Testis (tissue), 3 donors: ENCODE results near the gene PCDHGA1. TPM values are rescaled to one million over a fixed set of nuclear protein-coding genes. Genes with fewer than 3 reads are reported as not detected.

ENCODE experiments used
- DNase-seq: peaks from one replicate; pipeline ENCODE4 v3.0.0-alpha.2; 2019
- H3K27ac ChIP-seq, 2 donors: fragments of 200-600 bp; sonication (generic); one replicate each; pipeline ENCODE4 v1.5.1; 2019
- H3K27me3 ChIP-seq: fragments of 200-600 bp; sonication (generic); one replicate; pipeline ENCODE4 v1.5.1; 2019
- H3K36me3 ChIP-seq: fragments of 200-600 bp; sonication (generic); one replicate; pipeline ENCODE4 v1.5.1; 2017; ENCODE audit warnings: low read depth; ENCODE audit errors: missing control alignments
- H3K4me1 ChIP-seq: fragments of 200-600 bp; sonication (generic); one replicate; pipeline ENCODE4 v1.5.1; 2019
- H3K4me3 ChIP-seq, 2 donors: fragments of 200-600 bp; sonication (generic); one replicate each; pipeline ENCODE4 v1.5.1; 2017 to 2019
- H3K9me3 ChIP-seq: fragments of 200-600 bp; sonication (generic); one replicate; pipeline ENCODE4 v1.5.1; 2017
- CTCF ChIP-seq, 3 experiments: fragments of 450-650 bp in 2 of 3; fragments of 200-600 bp in 1 of 3; sonication (generic) in 1 of 3; IDR thresholded peaks; one replicate each; pipeline ENCODE4 v1.5.1; 2016 to 2019; ENCODE audit warnings: antibody characterized with exemption in 3 of 3, mild to moderate bottlenecking in 2 of 3, moderate library complexity in 1 of 3
- POLR2A ChIP-seq: fragments of 450-650 bp; IDR thresholded peaks from one replicate; pipeline ENCODE4 v1.6.1; 2017; ENCODE audit warnings: antibody characterized with exemption, mild to moderate bottlenecking, moderate library complexity
- WGBS, 2 donors: methylation state at CpG; one replicate each; pipeline ENCODE4 v1.1.5; 2018; 5-methylcytosine and 5-hydroxymethylcytosine counted together
- intact Hi-C: fragments of 100-400 bp; cut with DNase I; formaldehyde crosslinking; loops from one replicate; pipeline ENCODE4 v1.15.1; 2023; ENCODE audit warnings: low total_unique reads
- polyA plus RNA-seq: library from polyadenylated mRNA; stranded (reverse); fragments of 350-450 nt; fragmentation: Illumina TruSeq; extraction: RNeasy Lipid Tissue Mini Kit (QIAGEN cat#74804); gene quantifications from one replicate; pipeline ENCODE4 v1.2.3, GENCODE V29; 2014; ENCODE audit warnings: low read depth, low replicate concordance; ENCODE audit not compliant: insufficient read depth
- total RNA-seq, 2 donors: library from RNA; depleted of rRNA; stranded (reverse); fragments of >200 nt; gene quantifications; one replicate each; pipeline ENCODE4 v1.2.3, GENCODE V29; 2016

PCDHGA1 gene
- total and polyA plus RNA-seq, 3 donors from 2014 or later, result 1.6 to 13.1 (median 8.7) TPM

GRCh38 chr5:141529002-141529401 is 198.7 kb downstream of the PCDHGA1 start:
- Histone ChIP-seq H3K4me3 (no peak overlapping the region), H3K36me3 (no peaks in the 10 kb centered on the region), H3K27ac (peak overlapping the region; percentile 74 to 84), H3K4me1 (peaks cover 36% of the 10 kb centered on the region), H3K27me3 (no peaks in the 10 kb centered on the region), H3K9me3 (no peaks in the 10 kb centered on the region)
- no peak for DNase-seq
- no peak for TF ChIP-seq POLR2A
- no peak for TF ChIP-seq CTCF (IDR thresholded peaks at IDR 0.05)
- intact Hi-C loops, result loop anchor here (10.0 kb wide), 1 partner anchor 104 kb away; the partner anchor contains the start of gene PCDHGA11
- WGBS, 2 donors, result 55 to 66% methylated on average over 5 of the region's 5 CpGs

GRCh38 chr5:141529873-141530272 is 199.6 kb downstream of the PCDHGA1 start:
- Histone ChIP-seq H3K27me3 (no peaks in the 10 kb centered on the region), H3K36me3 (no peaks in the 10 kb centered on the region), H3K9me3 (no peaks in the 10 kb centered on the region), H3K4me3 (no peak overlapping the region), H3K27ac (peak overlapping the region; percentile 74 to 84), H3K4me1 (peaks cover 28% of the 10 kb centered on the region)
- DNase-seq, result no peak
- intact Hi-C loops, result loop anchor here (10.0 kb wide), 1 partner anchor 105 kb away; the partner anchor contains the start of gene PCDHGA11
- 78 to 86% methylated on average over 7 of the region's 7 CpGs for WGBS, 2 donors
- no peak for TF ChIP-seq POLR2A
- TF ChIP-seq CTCF (IDR thresholded peaks at IDR 0.05), result no peak

GRCh38 chr5:141532726-141533125 is 202.4 kb downstream of the PCDHGA1 start:
- Histone ChIP-seq H3K4me3 (no peak overlapping the region), H3K9me3 (no peaks in the 10 kb centered on the region), H3K27ac (no peak overlapping the region), H3K36me3 (no peaks in the 10 kb centered on the region), H3K4me1 (peaks cover 23% of the 10 kb centered on the region), H3K27me3 (no peaks in the 10 kb centered on the region)
- no peak for DNase-seq
- intact Hi-C loops, result no loop called here
- TF ChIP-seq POLR2A (no peak), CTCF (IDR thresholded peaks at IDR 0.05) (no peak)
- 92 to 95% methylated on average over 1 of the region's 1 CpG for WGBS, 2 donors

GRCh38 chr5:141533897-141534296 is 203.6 kb downstream of the PCDHGA1 start:
- H3K27ac ChIP-seq, result no peak overlapping the region
- no peak for DNase-seq
- H3K4me3 ChIP-seq, result no peak overlapping the region
- H3K9me3 ChIP-seq, result no peaks in the 10 kb centered on the region
- TF ChIP-seq POLR2A (no peak), CTCF (IDR thresholded peaks at IDR 0.05) (no peak)
- intact Hi-C loops, result no loop called here
- no peaks in the 10 kb centered on the region for H3K36me3 ChIP-seq
- 96 to 100% methylated on average over 1 of the region's 1 CpG for WGBS, 2 donors
- peaks cover 14% of the 10 kb centered on the region for H3K4me1 ChIP-seq
- H3K27me3 ChIP-seq, result no peaks in the 10 kb centered on the region

GRCh38 chr5:141534492-141535213 is 204.3 kb downstream of the PCDHGA1 start:
- H3K36me3 ChIP-seq, result no peaks in the 10 kb centered on the region
- 89 to 92% methylated on average over 4 of the region's 4 CpGs for WGBS, 2 donors
- DNase-seq, result no peak
- no peak overlapping the region for H3K4me3 ChIP-seq
- no peaks in the 10 kb centered on the region for H3K27me3 ChIP-seq
- H3K27ac ChIP-seq, result no peak overlapping the region
- TF ChIP-seq CTCF (IDR thresholded peaks at IDR 0.05), result no peak
- no peak for TF ChIP-seq POLR2A
- H3K4me1 ChIP-seq, result peaks cover 7% of the 10 kb centered on the region
- intact Hi-C loops, result no loop called here
- no peaks in the 10 kb centered on the region for H3K9me3 ChIP-seq
